ENCODE results near the gene SCCPDH. TPM values are rescaled to one million over a fixed set of nuclear protein-coding genes. Genes with fewer than 3 reads are reported as not detected.
A peak's percentile ranks its signal among the peaks of the same experiment; 100 is the strongest.

SCCPDH gene
- total and polyA plus RNA-seq, 2 of the 13 experiments (the other 11 are each of a cell fraction or from before 2014, with no cell fraction given), result 36.7 to 62.3 TPM

DNA sequence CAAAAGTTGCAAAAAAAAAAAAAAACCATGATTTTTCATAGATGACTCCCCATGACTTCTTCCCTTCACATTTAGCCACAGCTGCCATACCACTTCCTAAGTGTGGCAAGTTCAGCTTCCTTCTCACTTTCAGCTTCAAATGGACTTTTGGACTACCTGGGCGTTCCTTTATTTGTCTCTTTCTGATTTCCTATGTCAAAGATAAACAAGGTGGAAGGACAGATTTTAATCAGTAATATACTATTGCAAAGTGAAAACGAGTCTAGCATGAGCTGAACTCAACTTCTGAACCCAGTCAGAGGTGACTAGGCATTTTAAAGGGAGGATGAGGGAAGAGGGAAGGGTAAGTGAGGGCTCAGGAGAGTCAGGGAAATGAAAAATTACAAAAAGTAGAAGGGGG is 14.4 kb upstream of the SCCPDH start (continued):
- TF ChIP-seq, protein P1, sequence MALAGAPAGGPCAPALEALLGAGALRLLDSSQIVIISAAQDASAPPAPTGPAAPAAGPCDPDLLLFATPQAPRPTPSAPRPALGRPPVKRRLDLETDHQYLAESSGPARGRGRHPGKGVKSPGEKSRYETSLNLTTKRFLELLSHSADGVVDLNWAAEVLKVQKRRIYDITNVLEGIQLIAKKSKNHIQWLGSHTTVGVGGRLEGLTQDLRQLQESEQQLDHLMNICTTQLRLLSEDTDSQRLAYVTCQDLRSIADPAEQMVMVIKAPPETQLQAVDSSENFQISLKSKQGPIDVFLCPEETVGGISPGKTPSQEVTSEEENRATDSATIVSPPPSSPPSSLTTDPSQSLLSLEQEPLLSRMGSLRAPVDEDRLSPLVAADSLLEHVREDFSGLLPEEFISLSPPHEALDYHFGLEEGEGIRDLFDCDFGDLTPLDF (CRISPR knock-in tag; IDR thresholded peaks at IDR 0.05), result no peak
- TF ChIP-seq, protein P2, sequence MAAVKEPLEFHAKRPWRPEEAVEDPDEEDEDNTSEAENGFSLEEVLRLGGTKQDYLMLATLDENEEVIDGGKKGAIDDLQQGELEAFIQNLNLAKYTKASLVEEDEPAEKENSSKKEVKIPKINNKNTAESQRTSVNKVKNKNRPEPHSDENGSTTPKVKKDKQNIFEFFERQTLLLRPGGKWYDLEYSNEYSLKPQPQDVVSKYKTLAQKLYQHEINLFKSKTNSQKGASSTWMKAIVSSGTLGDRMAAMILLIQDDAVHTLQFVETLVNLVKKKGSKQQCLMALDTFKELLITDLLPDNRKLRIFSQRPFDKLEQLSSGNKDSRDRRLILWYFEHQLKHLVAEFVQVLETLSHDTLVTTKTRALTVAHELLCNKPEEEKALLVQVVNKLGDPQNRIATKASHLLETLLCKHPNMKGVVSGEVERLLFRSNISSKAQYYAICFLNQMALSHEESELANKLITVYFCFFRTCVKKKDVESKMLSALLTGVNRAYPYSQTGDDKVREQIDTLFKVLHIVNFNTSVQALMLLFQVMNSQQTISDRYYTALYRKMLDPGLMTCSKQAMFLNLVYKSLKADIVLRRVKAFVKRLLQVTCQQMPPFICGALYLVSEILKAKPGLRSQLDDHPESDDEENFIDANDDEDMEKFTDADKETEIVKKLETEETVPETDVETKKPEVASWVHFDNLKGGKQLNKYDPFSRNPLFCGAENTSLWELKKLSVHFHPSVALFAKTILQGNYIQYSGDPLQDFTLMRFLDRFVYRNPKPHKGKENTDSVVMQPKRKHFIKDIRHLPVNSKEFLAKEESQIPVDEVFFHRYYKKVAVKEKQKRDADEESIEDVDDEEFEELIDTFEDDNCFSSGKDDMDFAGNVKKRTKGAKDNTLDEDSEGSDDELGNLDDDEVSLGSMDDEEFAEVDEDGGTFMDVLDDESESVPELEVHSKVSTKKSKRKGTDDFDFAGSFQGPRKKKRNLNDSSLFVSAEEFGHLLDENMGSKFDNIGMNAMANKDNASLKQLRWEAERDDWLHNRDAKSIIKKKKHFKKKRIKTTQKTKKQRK (IDR thresholded peaks at IDR 0.05; ENCODE audit: low read length), result no peak
- TF ChIP-seq ESRRA (CRISPR knock-in tag; IDR thresholded peaks at IDR 0.05; ENCODE audit: low read depth) (0 out of 2 replicates have a peak, but pooled peaks have one; percentile 48), CAMTA2 (CRISPR knock-in tag; IDR thresholded peaks at IDR 0.05; ENCODE audit: borderline replicate concordance) (no peak), HDAC1 (CRISPR knock-in tag; IDR thresholded peaks at IDR 0.05) (peak; percentile 79), MBD4 (IDR thresholded peaks at IDR 0.05; ENCODE audit: borderline replicate concordance, low read length) (no peak), PPARG (CRISPR knock-in tag; conservative IDR thresholded peaks at IDR 0.05) (peak; percentile 63; the same call in 1 of the 2 replicates), ZNF326 (CRISPR knock-in tag; IDR thresholded peaks at IDR 0.05; ENCODE audit: borderline replicate concordance) (no peak), FOXJ3 (CRISPR knock-in tag; IDR thresholded peaks at IDR 0.05; ENCODE audit: borderline replicate concordance) (peak; percentile 53; the same call in 1 of the 2 replicates), HES4 (CRISPR knock-in tag; IDR thresholded peaks at IDR 0.05; ENCODE audit: borderline replicate concordance) (no peak), ZNF562 (CRISPR knock-in tag; IDR thresholded peaks at IDR 0.05; ENCODE audit: borderline replicate concordance) (no peak), MEF2D (CRISPR knock-in tag; IDR thresholded peaks at IDR 0.05) (peak; percentile 49; the same call in 1 of the 2 replicates), ZMAT3 (CRISPR knock-in tag; conservative IDR thresholded peaks at IDR 0.05) (peak; percentile 65; the same call in 1 of the 2 replicates), GABPA (IDR thresholded peaks at IDR 0.05; ENCODE audit: low read depth, low read length) (no peak), GABPA (CRISPR knock-in tag; IDR thresholded peaks at IDR 0.05; ENCODE audit: low read depth) (peak; percentile 51), HMG20B (CRISPR knock-in tag; conservative IDR thresholded peaks at IDR 0.05) (peak; percentile 94)
- TF ChIP-seq, protein P3, sequence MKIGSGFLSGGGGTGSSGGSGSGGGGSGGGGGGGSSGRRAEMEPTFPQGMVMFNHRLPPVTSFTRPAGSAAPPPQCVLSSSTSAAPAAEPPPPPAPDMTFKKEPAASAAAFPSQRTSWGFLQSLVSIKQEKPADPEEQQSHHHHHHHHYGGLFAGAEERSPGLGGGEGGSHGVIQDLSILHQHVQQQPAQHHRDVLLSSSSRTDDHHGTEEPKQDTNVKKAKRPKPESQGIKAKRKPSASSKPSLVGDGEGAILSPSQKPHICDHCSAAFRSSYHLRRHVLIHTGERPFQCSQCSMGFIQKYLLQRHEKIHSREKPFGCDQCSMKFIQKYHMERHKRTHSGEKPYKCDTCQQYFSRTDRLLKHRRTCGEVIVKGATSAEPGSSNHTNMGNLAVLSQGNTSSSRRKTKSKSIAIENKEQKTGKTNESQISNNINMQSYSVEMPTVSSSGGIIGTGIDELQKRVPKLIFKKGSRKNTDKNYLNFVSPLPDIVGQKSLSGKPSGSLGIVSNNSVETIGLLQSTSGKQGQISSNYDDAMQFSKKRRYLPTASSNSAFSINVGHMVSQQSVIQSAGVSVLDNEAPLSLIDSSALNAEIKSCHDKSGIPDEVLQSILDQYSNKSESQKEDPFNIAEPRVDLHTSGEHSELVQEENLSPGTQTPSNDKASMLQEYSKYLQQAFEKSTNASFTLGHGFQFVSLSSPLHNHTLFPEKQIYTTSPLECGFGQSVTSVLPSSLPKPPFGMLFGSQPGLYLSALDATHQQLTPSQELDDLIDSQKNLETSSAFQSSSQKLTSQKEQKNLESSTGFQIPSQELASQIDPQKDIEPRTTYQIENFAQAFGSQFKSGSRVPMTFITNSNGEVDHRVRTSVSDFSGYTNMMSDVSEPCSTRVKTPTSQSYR (CRISPR knock-in tag; IDR thresholded peaks at IDR 0.05; ENCODE audit: borderline replicate concordance), result no peak
- TF ChIP-seq, protein P4, sequence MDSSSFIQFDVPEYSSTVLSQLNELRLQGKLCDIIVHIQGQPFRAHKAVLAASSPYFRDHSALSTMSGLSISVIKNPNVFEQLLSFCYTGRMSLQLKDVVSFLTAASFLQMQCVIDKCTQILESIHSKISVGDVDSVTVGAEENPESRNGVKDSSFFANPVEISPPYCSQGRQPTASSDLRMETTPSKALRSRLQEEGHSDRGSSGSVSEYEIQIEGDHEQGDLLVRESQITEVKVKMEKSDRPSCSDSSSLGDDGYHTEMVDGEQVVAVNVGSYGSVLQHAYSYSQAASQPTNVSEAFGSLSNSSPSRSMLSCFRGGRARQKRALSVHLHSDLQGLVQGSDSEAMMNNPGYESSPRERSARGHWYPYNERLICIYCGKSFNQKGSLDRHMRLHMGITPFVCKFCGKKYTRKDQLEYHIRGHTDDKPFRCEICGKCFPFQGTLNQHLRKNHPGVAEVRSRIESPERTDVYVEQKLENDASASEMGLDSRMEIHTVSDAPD (CRISPR knock-in tag; IDR thresholded peaks at IDR 0.05), result no peak
- TF ChIP-seq, protein P5, sequence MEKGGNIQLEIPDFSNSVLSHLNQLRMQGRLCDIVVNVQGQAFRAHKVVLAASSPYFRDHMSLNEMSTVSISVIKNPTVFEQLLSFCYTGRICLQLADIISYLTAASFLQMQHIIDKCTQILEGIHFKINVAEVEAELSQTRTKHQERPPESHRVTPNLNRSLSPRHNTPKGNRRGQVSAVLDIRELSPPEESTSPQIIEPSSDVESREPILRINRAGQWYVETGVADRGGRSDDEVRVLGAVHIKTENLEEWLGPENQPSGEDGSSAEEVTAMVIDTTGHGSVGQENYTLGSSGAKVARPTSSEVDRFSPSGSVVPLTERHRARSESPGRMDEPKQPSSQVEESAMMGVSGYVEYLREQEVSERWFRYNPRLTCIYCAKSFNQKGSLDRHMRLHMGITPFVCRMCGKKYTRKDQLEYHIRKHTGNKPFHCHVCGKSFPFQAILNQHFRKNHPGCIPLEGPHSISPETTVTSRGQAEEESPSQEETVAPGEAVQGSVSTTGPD (CRISPR knock-in tag; IDR thresholded peaks at IDR 0.05), result no peak
- TF ChIP-seq, protein P6, sequence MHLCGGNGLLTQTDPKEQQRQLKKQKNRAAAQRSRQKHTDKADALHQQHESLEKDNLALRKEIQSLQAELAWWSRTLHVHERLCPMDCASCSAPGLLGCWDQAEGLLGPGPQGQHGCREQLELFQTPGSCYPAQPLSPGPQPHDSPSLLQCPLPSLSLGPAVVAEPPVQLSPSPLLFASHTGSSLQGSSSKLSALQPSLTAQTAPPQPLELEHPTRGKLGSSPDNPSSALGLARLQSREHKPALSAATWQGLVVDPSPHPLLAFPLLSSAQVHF (CRISPR knock-in tag; IDR thresholded peaks at IDR 0.05), result no peak

Data from HepG2 (cell line).